Fibroblast of peridontal ligament (primary cell): ENCODE results near the gene SH3RF2.
"Not testable (repeated sequence)": the region's sequence is repeated elsewhere in the genome, so short reads cannot be mapped to it uniquely, and the experiment has no call there.

Experiments
- DNase-seq: peaks from one replicate; pipeline ENCODE4 v3.0.0-alpha.2; 2010; ENCODE audit errors: extremely low read depth

SH3RF2 gene

GRCh38 chr5:145978708-145979107 is 42.3 kb downstream of the SH3RF2 start:
- no peak for DNase-seq

- no peak for DNase-seq
These were observed 43.2 kb downstream of the SH3RF2 start for GRCh38 chr5:145979270-145980223.

DNA sequence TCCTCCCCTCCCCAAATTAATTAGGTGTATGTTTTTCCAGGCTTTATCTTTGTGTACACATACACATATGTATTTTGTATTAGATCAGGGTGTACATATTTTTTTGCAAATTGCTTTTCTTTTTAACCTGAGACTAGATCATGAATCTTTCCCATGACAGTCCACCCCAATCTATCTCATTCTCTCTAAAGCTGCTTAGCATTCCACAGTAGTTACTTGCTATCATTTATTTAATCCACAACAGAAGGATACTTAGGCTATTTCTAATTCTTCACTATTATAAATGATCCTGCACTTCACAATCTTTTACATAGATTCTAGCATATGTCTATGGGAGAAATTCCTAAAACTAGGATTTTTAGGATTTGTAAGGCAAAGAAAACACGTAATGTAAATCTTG is 43.9 kb downstream of the SH3RF2 start:
- no peak for DNase-seq

GRCh38 chr5:145980718-145981117 is 44.3 kb downstream of the SH3RF2 start:
- no peak for DNase-seq

DNA sequence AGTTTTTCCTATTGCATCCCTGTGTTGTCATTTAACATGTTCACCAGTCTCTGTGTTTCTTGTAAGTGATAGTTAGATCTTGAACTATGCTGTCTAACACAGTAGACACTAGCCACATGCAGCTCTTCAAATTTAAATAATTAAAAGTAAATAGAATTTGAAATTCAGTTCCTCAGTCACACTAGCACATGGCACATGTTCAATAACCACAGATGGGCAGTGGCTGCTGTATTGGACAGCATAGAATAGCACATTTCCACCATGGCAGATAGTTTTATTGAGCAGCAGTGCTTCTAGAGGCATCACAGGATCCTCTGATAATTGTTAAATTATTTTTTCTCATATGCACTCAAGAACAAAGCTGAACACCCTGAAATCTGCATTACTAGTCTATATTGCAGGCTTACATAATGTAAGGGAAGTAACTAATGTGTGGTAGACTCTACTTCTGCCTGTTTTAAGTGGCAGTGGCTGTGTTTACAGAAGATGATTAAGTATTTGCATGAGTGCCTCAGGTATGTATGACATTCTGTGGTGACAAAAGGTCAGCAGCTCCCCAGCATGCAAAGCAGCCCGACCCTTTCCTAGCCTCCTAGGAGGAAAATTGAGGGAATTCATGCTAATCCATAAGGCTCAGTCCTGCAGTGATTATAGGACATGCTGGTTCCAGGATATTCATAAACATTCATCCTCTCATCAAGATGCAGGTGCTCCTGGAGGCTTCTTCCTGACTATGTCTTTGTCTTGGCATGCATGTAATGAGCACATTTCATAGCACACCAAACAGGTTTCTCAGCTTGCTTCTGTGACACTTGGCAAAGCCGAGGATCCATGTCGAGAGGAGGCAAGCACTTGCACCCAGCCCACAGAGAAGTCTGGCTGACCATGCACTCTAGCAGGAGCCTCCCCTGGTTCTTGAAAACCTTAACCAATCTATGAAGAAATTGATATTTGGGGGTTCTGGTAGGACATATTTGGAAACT is 45.5 kb downstream of the SH3RF2 start:
- DNase-seq, result no peak

DNA sequence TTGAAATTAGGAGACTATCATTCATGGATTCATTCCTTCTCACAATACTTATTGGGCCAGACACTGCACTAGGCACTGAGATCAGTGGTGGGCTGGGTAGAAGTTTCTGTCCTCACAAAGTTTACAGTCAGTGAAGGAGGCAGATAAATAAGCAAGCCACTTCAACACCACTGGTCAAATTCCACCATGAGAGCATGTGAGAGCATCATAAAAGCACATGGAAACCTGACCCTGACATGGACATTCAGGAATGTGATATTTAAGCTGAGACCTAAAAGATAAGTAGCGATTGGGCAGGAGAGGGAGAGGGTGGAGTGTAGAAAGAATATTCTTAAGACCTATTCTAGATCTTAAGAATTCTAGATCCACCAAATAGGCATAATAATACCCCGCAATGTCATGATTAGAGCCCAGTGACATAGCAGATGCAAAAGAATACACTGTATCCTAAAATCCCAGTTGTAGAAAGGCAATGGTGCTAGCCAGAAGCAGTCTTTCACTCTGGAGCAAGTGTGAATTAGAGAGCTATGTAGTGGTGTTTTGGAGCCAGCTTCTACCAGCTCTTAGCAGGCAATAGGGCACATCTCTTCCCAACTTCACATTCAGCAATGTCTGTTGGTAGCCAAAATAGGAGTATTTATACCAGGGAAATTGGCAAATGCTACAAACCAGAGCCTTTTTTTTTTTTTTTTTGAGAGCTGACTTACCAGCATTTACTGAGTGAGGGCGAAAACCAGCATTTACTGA is 46.4 kb downstream of the SH3RF2 start:
- no peak for DNase-seq

DNA sequence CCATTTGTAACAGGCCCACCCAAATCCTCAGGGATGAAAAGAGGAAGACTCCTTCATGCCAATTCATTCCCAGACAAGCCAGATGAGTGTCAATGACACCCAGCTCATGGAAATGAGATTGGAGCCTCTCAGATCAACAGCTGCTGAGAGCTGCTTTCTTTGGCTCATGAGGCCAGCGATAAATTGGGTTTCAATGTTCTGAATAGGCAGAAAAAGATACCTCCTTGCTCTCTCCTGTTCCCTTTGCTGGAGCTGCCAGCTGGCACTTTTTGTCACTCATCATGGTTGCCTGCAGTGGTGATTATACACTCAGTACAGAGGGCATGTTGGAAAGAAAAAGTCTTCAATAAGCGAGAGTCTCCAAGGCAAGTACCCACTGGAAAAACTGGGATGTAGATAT is 47.1 kb downstream of the SH3RF2 start:
- DNase-seq, result no peak

GRCh38 chr5:145984072-145984471 is 47.7 kb downstream of the SH3RF2 start:
- no peak for DNase-seq

- DNase-seq, result no peak
These were observed 51.5 kb downstream of the SH3RF2 start for GRCh38 chr5:145987856-145988255.

GRCh38 chr5:145988993-145989392 is 52.6 kb downstream of the SH3RF2 start:
- DNase-seq, result no peak

GRCh38 chr5:145989428-145989827 is 53.0 kb downstream of the SH3RF2 start:
- no peak for DNase-seq

- DNase-seq, result no peak
These were observed 53.8 kb downstream of the SH3RF2 start for GRCh38 chr5:145990170-145990569.

GRCh38 chr5:145991044-145991575 is 54.7 kb downstream of the SH3RF2 start:
- peak; percentile 82 for DNase-seq

GRCh38 chr5:145993538-145993937 is 57.2 kb downstream of the SH3RF2 start:
- not testable (repeated sequence) for DNase-seq

- DNase-seq, result no peak
These were observed 59.8 kb downstream of the SH3RF2 start for GRCh38 chr5:145996135-145996534.

DNA sequence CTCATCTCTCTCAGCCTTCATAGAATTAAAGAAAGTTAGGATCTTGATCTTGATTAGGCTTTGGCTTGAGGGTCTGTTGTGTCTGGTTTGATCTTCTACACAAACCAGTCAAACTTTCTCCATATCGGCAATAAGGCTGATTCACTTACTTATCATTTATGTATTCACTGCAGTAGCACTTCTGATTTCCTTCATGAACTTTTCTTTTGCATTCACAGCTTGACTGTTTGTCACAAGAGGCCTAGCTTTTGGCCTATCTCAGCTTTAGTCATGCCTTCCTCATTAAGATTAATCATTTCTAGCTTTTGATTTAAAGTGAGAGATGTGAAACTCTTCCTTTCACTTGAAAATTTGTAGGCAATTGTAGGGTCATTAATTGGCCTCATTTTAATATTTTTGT is 62.8 kb downstream of the SH3RF2 start:
- no peak for DNase-seq

DNA sequence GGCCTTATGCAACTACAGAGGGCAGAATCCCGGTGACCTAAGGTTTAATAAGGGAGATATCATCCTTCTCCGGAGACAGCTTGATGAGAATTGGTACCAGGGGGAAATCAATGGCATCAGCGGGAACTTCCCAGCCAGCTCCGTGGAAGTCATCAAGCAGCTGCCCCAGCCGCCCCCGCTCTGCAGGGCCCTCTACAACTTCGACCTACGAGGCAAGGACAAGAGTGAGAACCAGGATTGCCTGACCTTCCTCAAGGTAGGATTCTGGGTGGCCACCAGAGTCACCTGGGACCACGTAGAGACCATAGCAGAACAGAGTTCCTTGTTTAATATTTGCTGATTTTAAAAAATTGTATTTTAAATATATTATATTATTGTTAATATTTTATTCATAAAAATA is 63.7 kb downstream of the SH3RF2 start:
- DNase-seq, result no peak

DNA sequence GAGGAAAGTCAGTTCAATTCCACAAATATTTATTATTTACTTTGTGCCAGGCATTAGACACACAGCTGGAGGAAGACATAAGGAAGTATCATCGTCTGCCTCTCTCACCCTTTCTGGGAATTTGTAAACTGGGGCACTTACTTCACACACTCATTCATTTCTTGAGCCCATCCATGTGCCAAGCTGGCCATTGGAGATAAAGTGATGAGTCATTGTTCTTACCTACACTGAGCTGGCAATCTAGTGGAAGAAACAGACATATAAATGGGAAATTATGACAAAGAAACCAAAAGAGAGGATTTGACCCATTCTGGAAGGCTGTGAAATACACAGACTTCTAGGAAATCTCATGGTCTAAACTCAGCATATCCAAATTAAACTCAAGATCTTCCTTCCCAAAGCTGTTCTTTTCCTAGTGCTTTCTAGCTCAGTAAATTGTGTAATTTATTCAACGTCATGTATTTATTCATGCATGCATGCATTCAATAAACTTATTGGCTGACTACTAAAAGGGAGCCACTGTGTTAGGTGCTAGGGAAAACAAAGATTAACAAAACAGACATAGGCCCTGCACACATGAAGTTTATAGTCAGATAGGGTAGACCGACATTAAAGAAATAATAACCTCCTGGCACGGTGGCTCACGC is 65.3 kb downstream of the SH3RF2 start:
- no peak for DNase-seq

DNA sequence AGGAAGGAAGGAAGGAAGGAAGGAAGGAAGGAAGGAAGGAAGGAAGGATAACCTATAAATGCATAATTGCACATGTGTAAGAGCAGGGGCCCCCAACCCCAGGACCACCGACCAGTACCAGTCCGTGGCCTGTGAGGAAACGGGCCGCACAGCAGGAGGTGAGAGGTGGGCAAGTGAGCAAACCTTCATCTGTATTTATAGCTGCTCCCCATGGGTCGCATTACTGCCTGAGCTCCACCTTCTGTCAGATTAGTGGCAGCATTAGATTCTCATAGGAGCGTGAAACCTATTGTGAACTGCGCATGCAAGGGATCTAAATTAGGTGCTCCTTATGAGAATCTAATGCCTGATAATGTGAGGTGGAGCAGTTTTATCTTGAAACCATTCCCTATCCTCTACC is 66.1 kb downstream of the SH3RF2 start:
- no peak for DNase-seq

- DNase-seq, result peak; percentile 23
These were observed 67.5 kb downstream of the SH3RF2 start for GRCh38 chr5:146003852-146004251.

DNA sequence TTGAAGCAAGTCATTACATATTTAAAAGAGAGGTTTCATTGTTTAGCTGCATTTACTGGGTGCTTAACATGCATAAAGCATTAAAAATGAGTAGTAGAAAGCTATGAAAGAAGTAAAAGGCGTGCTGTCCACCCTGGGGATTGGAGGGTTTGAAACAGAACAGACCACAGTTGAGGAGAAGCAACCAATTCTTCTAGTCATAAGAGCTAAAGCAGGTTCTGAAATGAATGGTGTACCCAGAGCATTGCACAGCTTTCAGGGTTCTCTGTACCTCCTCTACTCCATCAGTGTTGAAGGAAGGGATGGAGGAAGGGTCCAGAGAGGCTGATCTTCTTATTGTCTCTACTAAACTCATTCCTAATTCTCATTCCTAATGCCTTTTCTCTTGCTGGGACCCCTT is 68.9 kb downstream of the SH3RF2 start:
- no peak for DNase-seq
